IPS-11a (cell line): ENCODE measurements around the gene BTNL9.
A peak's percentile ranks its signal among the peaks of the same experiment; 100 is the strongest.
"Not testable (repeated sequence)": the region's sequence is repeated elsewhere in the genome, so short reads cannot be mapped to it uniquely, and the experiment has no call there.

Experiments
- H3K4me3 ChIP-seq: one replicate; pipeline ENCODE4 v1.5.1; 2013; ENCODE audit warnings: low read depth, low read length, control low read depth

The BTNL9 gene

GRCh38 chr5:181039931-181040630 is at the start of gene BTNL9:
Gene BTNL9 (plus strand): TSS chr5:181040266. CDS start chr5:181045490, 5,224 bp downstream.
- no peak within 1 kb of the TSS for H3K4me3 ChIP-seq

DNA sequence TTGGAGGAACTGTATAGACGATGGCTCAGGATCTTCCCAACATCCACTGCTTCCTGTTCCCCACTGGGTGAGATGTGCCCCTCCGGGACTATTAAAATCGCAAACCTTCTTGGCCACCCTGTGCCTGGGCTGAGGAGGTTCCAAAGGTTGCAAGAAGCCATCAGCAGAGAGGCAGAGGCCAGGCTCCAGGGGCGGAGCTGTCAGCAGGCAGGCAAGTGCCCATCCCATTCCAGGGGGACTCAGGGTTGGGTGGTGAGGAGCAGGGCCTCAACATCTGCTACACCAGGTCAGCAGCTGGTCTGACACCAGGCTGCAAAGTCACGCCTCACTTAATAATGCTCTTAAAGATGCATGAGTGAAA is 49.2 kb upstream of the BTNL9 start:
- H3K4me3 ChIP-seq, result no peak overlapping the region

- no peak overlapping the region for H3K4me3 ChIP-seq
Observed at GRCh38 chr5:181001947-181002346, 38.1 kb upstream of the BTNL9 start.

DNA sequence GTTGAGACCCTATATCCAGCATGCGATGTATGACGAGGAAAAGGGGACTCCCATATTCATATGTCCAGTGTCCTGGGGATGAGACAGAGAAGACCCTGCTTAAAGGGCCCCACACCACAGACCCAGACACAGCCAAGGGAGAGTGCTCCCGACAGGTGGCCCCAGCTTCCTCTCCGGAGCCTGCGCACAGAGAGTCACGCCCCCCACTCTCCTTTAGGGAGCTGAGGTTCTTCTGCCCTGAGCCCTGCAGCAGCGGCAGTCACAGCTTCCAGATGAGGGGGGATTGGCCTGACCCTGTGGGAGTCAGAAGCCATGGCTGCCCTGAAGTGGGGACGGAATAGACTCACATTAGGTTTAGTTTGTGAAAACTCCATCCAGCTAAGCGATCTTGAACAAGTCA is 34.3 kb upstream of the BTNL9 start:
- no peak overlapping the region for H3K4me3 ChIP-seq

DNA sequence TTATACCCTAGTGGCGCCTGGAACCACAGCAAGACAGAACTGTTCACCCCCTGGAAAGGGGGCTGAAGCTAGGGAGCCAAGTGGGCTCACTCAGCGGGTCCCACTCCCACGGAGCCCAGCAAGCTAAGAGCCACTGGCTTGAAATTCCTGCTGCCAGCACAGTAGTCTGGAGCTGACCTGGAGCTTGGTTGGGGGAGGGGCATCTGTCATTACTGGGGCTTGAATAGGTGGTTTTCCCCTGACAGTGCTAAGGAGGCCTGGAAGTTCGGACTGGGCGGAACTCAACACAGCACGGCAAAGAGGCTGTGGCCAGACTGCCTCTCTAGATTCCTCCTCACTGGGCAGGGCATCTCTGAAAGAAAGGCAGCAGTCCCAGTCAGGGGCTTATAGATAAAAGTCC is 31.9 kb upstream of the BTNL9 start:
- no peak overlapping the region for H3K4me3 ChIP-seq

- H3K4me3 ChIP-seq, result not testable (repeated sequence)
Observed at GRCh38 chr5:181010018-181010417, 30.0 kb upstream of the BTNL9 start.

DNA sequence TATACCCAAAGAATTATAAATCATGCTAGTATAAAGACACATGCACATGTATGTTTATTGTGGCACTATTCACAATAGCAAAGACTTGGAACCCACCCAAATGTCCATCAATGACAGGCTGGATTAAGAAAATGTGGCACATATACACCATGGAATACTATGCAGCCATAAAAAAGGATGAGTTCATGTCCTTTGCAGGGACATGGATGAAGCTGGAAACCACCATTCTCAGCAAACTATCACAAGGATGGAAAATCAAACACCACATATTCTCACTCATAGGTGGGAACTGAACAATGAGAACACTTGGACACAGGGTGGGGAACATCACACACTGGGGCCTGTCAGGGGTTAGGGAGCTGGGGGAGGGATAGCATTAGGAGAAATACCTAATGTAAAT is 25.4 kb upstream of the BTNL9 start:
- H3K4me3 ChIP-seq, result not testable (repeated sequence)

DNA sequence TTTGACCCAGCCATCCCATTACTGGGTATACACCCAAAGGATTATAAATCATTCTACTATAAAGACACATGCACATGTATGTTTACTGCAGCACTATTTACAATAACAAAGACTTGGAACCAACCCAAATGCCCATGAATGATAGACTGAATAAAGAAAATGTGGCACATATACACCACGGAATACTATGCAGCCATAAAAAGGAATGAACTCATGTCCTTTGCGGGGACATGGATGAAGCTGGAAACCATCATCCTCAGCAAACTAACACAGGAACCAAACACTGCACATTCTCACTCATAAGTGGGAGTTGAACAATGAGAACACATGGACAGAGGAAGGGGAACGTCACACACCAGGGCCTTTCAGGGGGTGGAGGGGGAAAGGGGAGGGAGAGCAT is 22.6 kb upstream of the BTNL9 start:
- not testable (repeated sequence) for H3K4me3 ChIP-seq

- H3K4me3 ChIP-seq, result no peak overlapping the region
Observed at GRCh38 chr5:181020688-181021087, 19.4 kb upstream of the BTNL9 start.

DNA sequence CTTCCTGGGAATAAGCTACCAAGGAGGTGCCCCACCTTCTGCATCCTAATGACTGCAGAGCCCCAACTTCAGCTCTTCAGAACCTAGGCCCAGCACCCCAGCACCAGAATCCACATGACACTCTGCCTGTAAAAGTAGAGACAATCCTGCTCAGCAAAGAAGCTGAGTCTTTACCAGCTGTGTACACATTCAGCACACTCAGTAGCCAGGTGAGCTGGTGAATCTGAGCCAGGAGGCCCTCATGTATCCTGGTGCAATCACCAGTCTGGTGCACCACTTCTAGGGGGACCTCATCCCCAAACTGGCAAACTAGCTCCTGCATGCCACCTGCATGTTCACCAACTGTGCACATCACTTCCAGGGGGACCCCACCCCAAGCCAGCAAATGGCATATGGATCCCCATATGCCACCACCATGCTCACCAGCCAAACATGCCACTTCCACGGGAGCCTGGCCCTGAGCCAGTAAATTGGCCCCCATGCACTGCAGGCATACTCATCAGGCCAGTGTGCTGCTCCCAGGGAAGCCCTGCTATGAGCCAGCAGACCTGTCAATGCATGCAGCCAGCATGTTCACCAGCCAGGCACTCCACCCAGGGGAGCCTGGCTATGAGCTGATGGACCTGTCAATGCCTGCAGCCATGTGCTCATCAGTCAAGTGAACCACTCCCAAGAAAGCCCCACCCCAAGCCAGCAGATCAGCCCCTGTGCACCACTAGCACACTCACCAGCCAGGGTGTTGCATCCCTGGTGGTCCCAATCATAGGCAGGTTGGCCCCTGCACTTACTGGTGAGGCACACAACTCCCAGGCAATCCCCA is 15.6 kb upstream of the BTNL9 start:
- H3K4me3 ChIP-seq, result no peak overlapping the region

DNA sequence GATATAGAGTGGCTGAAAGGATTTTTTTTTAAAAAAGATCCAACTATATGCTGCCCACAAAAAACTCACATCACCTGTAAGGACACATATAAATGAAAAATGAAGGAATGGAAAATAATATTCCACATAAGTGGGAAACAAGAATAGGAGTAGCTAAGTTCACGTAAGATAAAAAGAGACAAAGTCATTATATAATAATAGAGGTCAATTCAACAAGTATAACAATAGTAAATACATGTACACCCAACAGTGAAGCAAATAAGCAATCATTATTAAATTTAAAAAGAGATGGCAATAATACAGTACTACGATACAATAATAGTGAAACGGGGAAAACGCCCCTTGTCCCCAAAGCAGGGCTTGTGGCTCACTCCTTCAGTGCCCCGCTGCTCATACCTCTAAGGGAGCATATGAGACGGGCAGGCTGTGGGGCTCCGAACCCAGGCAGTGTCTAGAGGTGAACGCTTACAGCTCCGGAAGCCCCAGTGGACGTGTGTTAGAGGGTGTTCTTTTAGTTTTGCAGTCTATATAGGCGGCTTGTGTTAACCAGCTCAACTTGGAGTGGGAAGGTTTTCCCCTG is 12.5 kb upstream of the BTNL9 start:
- peak overlapping the region; percentile 31 for H3K4me3 ChIP-seq

DNA sequence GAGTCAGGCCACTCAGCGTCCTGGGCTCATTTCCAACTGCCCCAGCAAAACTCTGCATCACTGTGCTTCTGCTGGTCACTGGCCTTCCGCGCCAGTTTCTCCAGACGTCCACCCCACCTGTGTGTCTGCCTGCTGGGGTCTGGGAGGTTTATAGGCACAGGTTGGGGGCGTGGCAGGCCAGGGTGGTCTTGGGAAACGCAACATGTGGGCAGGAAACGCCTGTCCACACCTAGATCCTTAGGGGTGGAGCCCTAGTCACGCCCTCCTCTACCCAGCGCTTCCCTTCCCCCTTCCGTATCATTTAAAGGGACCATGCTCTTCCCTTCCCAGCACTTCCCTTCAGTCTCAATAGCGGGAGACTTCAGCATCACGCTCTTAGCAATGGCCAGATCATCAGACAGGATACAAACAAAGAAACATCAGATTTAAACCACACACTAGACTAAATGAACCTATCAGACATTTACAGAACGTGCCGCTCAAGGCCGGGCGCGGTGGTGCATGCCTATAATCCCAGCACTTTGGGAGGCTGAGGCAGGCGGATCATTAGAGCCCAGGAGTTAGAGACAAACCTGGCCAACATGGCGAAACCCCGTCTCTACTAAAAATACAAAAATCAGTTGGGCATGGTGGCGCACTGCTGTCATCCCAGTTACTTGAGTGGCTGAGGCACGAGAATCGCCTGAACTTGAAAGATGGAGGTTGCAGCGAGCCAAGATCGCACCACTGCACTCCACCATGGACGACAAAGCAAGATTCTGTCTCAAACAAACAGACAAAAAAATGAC is 11.8 kb upstream of the BTNL9 start:
- peak overlapping the region; percentile 31 for H3K4me3 ChIP-seq

GRCh38 chr5:181031716-181032115 is 8.3 kb upstream of the BTNL9 start:
- no peak overlapping the region for H3K4me3 ChIP-seq

DNA sequence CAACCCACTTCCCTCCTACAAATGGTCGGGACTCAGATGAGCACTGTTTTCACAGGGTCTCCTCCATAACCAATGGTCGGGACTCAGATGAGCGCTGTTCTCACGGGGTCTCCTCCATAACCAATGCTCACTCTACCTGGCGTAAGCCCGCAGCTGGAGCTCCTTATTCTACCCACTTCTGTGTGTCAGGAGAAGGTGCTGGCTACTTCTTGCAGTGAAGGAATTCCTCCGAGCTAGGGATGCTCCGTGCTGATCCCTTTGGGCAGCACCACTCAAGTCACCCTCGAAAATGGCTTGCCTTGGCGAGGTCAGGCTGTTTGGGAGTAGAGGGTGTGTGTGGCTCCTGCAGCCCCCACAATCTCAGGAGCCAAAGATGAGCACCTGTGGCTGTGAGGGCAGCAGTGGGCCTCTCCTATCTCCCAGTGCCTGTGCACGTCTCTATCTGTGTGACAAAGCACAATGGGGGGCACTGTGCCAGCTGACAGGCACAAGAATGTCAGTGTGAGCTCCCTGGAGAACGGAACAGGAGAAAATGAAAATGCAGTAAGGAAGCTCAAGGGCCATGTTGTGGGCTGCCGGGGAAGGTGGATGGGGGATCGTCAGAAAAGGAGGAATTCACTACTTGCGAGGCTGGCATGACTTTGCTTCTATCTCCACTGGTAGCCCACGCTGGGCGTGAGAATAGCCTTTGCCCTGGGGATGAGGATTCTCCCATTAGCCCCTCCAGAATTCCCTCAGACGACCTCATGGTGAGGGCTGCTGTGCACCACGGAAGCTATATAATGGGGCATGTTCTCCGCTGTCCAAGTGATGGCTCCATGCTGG is 3.9 kb upstream of the BTNL9 start:
- no peak overlapping the region for H3K4me3 ChIP-seq

DNA sequence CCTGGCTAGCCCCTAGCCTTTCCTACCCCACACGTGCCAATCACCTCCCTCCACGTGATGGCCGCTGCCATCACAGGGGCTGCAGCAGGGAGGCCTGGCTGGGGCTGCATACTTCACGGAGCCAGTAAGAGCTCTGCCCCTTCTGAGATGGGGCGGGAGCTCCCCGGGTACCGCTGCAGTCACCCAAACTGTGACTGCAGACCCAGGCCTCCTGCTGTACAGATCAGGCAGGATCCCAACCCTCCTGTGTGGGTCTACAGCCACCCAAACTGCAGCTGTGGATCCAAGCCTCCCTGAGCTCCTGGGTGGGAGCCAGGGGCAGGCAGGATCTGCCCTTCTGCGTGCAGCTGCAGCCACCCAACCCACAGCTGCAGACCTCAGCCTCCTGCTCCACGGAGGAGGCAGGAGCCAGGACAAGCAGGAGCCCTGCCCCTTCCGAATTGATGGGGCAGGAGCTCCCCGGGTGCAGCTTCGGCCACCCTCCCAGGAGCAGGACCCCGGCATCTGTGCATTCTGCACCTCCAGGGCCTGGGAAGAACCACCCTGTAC is 3.2 kb upstream of the BTNL9 start:
- H3K4me3 ChIP-seq, result no peak overlapping the region

- no peak overlapping the region for H3K4me3 ChIP-seq
Observed at GRCh38 chr5:181037365-181037861, 2.7 kb upstream of the BTNL9 start.

- H3K4me3 ChIP-seq, result no peak overlapping the region
Observed at GRCh38 chr5:181039471-181039870, 595 bp upstream of the BTNL9 start.

GRCh38 chr5:181040631-181040945 is 522 bp downstream of the BTNL9 start:
- H3K4me3 ChIP-seq, result no peak overlapping the region

- H3K4me3 ChIP-seq, result no peak overlapping the region
Observed at GRCh38 chr5:181041043-181041442, 977 bp downstream of the BTNL9 start.

GRCh38 chr5:181042036-181042713 is 2.1 kb downstream of the BTNL9 start:
- H3K4me3 ChIP-seq, result no peak overlapping the region
